Measurements from ENCODE around the gene SCIN.
"Not testable (repeated sequence)": the region's sequence is repeated elsewhere in the genome, so short reads cannot be mapped to it uniquely, and the experiment has no call there.

SCIN gene

DNA sequence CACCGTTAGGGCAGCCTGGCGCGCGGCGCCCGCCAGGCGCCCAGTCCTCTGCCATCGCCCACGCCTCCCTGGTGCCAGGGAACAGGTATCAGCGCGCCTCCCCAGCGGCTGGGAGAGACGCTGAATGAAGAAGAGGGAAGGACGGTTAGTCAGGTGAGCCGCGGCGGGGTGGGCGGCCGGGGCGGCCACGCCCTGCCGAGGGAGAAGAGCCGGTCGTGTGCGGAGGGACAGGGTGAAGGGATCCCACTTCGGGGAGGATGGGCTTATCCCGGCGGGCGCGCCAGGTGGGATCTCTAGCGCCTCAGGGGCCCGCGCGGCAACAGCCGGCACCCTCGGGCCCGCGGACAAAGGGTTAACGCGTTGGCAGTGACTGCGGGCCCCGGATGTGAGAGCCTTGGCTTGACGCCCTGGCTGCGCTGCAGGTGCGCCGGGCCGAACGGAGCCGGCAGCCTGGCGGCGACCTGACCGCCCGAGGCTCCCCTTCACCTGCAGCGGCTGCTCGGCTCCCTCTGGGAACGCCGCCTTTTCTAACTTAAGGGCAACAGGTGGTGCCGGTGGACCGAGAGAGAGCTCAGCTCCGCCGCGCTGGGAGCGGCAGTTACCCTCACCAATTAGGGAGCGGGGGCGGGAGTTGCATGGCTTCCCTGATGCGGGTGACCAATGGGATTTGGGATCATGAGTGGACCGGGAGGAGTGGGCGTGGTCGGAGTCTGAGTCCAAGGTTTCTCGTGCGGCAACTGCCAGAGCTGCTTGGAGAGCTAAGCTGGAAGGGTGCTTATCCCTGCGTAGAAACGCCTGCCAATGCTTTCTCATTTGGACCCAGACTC lies 116.6 kb downstream of the SCIN start, which contains the start of gene ARL4A:
Gene ARL4A (plus strand): TSS at position 743 of the 827 bp plus-strand sequence. CDS start 622 bp downstream, outside the sequence.
- DNase-seq (ENCODE audit: low read depth in 1 of 2, low spot score in 1 of 2): peak; percentile 76 to 77

GRCh38 chr7:12687718-12688171 lies 117.2 kb downstream of the SCIN start:
- no peak for DNase-seq (ENCODE audit: low read depth in 1 of 2, low spot score in 1 of 2)

DNA sequence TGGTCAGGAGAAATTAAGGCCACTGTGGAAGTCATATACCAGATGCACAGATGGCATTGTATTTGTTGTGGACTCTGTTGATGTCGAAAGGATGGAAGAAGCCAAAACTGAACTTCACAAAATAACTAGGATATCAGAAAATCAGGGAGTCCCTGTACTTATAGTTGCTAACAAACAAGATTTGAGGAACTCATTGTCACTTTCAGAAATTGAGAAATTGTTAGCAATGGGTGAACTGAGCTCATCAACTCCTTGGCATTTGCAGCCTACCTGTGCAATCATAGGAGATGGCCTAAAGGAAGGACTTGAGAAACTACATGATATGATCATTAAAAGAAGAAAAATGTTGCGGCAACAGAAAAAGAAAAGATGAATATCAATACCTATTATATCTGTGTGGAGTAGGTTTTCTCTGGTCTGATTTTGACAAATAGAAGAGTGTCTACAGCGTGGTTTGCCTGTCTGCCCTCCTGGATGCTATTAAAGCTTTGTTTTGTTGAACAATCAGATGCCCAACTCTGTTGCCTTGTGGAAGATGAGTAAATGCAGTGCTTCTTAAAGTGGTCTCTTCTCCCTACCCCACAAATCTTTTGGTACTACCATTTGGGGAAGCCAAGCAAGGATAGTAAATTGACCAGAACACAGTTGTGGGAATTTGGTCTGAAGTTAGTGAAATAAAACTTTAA lies 118.1 kb downstream of the SCIN start:
- DNase-seq (ENCODE audit: low read depth in 1 of 2, low spot score in 1 of 2): not testable (repeated sequence)

DNA sequence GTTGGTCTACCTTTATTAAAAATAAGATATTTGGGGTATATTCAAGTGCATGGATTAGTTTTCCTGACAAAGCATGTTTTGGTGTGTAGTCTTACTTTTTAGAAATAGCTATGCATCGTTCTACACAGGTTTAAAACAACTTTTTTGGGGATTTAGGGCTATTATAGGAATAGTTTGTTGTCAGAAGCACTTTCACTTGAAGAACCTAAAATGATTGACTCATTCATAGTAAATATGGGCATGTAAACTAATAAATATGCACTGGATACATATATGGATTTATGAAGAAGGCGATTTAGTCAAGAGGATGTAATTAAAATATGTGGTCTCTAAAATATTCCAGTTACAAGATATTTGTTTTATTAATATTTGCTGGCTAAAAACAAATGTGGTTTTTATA lies 118.9 kb downstream of the SCIN start:
- DNase-seq (ENCODE audit: low read depth in 1 of 2, low spot score in 1 of 2): no peak

DNA sequence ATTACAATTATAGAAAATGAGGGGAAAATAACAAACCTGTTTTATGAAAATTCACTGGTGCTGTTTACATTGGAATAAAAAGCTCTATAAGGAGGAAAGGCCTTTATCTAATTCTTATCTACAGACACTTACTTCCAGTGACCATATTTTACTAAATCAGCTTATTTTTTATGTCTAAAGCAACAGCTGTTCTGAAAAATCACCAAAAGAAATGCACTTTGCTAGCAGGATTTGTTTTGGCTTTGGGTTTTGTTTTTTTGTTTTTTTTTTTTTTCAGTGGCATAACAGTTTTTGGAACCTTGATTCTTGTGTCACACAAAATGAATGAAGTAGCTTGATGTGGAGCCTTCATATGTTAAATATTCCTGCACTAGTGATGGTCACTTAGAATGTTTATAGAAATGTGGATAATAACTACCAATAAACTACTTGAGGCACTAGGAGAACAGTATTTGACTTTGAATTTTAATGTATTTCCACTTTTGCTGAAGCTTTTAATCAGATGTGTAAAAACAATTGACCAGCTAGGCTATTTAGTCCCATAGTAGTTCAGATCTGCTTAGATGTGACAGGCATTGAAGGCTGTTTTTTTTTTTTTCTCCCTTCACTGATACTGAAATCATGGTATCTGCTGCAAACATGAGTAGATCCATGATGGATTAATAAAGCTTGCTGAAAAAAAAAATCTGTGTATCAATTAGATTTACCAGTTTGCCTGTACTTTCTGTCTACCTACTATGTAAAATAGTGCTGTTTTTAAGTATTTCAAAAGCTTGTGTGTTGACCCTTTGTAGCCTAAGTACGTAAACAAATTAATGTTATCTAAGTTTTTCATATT lies 119.7 kb downstream of the SCIN start:
- no peak for DNase-seq (ENCODE audit: low read depth in 1 of 2, low spot score in 1 of 2)

DNA sequence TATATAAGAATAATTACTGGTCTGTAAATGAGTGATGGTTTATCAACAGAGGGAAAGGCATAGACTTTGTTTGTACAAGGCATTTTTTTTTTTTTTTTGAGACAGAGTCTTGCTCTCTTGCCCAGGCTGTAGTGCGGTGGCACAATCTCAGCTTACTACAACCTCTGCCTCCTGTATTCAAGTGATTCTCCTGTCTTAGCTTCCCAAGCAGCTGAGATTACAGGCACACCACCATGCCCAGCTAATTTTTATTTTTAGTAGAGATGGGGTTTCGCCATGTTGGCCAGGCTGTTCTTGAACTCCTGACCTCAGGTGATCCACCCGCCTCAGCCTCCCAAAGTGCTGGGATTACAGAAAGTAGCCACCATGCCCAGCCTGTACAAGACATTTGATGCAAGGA lies 120.9 kb downstream of the SCIN start:
- not testable (repeated sequence) for DNase-seq (ENCODE audit: low read depth in 1 of 2, low spot score in 1 of 2)

DNA sequence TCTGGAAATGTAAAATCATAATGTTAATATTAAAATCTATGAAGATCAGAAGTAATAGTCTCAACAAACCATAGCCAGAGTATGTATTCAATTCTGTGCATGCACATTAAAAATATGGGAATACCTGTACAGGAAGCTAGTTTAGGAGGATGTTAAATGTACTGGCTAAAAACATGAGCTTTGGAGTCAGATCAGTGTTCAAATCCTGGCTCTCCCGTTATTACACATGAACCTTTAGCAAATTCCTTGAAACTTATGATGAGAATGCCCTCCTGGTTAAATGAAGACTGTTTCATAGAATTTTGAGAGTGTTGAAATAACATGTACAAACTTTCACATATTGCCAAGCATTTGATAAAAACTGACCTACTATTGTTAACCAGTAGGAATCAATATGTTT lies 121.5 kb downstream of the SCIN start:
- no peak for DNase-seq (ENCODE audit: low read depth in 1 of 2, low spot score in 1 of 2)

GRCh38 chr7:12692479-12693259 lies 122.1 kb downstream of the SCIN start:
- no peak for DNase-seq (ENCODE audit: low read depth in 1 of 2, low spot score in 1 of 2)

DNA sequence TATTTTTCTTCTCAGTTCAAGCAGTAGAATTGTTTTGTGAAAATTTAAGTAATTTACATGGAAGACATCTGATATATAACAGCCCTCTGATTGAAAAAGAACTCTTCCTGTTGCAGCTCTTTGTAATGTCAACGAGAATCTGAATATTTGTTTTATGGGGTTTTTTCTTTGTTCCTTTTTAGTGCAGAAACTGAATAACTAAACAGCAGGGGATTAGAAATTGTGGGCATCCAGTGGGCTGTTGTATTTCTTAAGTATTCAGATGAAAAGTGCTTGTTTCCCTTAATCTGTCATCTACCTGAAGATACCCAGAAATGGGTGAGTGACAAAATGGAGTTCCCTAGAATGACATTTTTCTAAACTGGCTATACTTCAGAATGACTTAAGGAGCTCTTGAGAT lies 124.3 kb downstream of the SCIN start:
- no peak for DNase-seq (ENCODE audit: low read depth in 1 of 2, low spot score in 1 of 2)

GRCh38 chr7:12695965-12696364 lies 125.4 kb downstream of the SCIN start:
- no peak for DNase-seq (ENCODE audit: low read depth in 1 of 2, low spot score in 1 of 2)

- no peak for DNase-seq (ENCODE audit: low read depth in 1 of 2, low spot score in 1 of 2)
These were observed 128.8 kb downstream of the SCIN start for GRCh38 chr7:12699299-12699698.

DNA sequence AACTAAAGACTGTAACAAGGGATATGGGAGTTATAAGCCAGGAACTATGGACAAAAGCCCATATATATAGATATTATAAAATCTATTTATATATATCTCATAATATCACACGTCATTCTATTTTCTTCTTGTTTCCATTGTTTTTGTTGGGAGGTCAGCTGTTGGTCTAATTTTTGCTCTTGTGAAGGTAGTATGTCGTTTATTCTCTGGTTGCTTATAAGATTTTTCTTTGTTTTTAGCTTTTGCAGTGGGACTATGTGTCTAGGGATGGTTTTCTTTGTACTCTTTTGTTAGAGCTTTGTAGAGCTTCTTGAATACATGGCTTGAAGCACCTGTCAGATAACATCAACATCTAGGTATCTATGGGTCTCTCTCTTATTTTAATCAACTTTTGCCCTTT lies 130.9 kb downstream of the SCIN start:
- DNase-seq (ENCODE audit: low read depth in 1 of 2, low spot score in 1 of 2): no peak

- DNase-seq (ENCODE audit: low read depth in 1 of 2, low spot score in 1 of 2): no peak
These were observed 133.4 kb downstream of the SCIN start for GRCh38 chr7:12703881-12704280.

DNA sequence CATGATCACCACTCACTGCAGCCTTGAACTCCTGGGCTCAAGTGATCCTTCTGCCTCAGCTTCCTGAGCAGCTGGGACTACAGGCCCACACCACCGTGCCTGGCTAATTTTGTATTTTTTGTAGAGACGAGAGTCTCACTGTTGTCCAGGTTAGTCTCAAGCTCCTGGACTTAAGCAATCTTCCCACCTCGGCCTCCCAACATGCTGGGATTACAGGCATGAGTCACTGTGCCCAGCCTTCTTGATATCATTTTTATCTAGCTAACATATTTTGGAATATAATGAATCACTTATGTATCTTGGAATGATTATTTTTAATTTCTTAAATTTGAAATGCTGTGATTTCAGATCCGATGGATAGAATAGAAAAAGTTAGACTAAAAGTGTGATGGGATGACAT lies 135.4 kb downstream of the SCIN start:
- DNase-seq (ENCODE audit: low read depth in 1 of 2, low spot score in 1 of 2): no peak

DNA sequence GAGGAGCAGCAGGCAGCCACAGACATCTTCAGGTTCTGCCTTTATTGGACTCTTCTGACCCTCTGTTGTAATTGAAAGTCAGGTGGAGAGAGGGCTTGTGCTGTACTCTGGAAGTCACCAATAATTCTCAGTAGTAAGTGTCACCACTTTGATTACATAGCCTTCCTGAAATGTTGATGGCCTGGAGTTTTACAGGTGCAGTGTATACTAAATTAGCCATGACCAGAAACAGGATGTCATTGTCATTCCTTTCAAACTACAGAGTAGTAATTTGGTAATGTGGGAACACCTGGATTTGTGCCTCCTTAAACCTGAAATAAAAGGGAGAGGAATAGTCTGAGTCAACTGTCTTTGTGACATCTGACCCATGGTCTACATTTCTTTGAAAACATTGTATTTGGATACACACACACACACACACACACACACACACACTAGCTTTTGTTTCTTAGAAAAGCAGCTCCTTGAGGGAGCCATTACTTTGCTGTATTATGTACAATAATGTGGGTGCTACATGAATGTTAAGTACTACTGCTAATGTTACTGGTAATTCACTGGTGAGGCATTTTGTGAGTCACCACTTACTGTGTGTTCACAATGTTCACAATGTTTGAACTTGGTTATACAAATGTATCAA lies 136.5 kb downstream of the SCIN start:
- no peak for DNase-seq (ENCODE audit: low read depth in 1 of 2, low spot score in 1 of 2)

- no peak for DNase-seq (ENCODE audit: low read depth in 1 of 2, low spot score in 1 of 2)
These were observed 137.8 kb downstream of the SCIN start for GRCh38 chr7:12708314-12708713.

Data from activated T-helper 1 cell treated with anti-CD3 and anti-CD28 coated beads, Interleukin-2, amount 50 U/mL, for 16 hours (primary cell).